Memory B cell (primary cell): ENCODE measurements around the gene BSPRY.
A peak's percentile ranks its signal among the peaks of the same experiment; 100 is the strongest.

Experiments
- ATAC-seq: fragments of 150-1000 bp; cut with Tn5 transposase; 2 replicates; pipeline ENCODE4 v1.10.0; 2021; ENCODE audit warnings: low read depth, mild to moderate bottlenecking, moderate library complexity
- DNase-seq, 2 donors: peaks; one replicate each; pipeline ENCODE4 v3.0.0; 2022; ENCODE audit warnings: low spot score in 2 of 2
- H3K27ac Mint-ChIP-seq: one replicate; pipeline ENCODE4 v1.8.0; 2022; ENCODE audit warnings: mild to moderate bottlenecking, moderate library complexity, mixed read lengths
- H3K27me3 Mint-ChIP-seq: one replicate; pipeline ENCODE4 v1.8.0; 2022; ENCODE audit warnings: mixed read lengths
- H3K36me3 Mint-ChIP-seq: one replicate; pipeline ENCODE4 v1.8.0; 2022; ENCODE audit warnings: mild to moderate bottlenecking, mixed read lengths
- H3K4me1 Mint-ChIP-seq: one replicate; pipeline ENCODE4 v1.8.0; 2022; ENCODE audit warnings: mixed read lengths
- H3K4me3 Mint-ChIP-seq: one replicate; pipeline ENCODE4 v1.8.0; 2022; ENCODE audit warnings: mild to moderate bottlenecking, moderate library complexity, mixed read lengths
- H3K9me3 Mint-ChIP-seq: one replicate; pipeline ENCODE4 v1.8.0; 2022; ENCODE audit warnings: mixed read lengths

BSPRY gene

GRCh38 chr9:113349445-113350094 lies at the start of gene BSPRY:
Gene BSPRY (plus strand): TSS chr9:113349541. CDS start chr9:113349580, 39 bp downstream.
- H3K4me1 Mint-ChIP-seq, result peaks cover 16% of the 10 kb centered on the region
- H3K36me3 Mint-ChIP-seq, result no peaks in the 10 kb centered on the region
- DNase-seq (peak; percentile 16 to 45), ATAC-seq (peak; percentile 67)
- H3K4me3 Mint-ChIP-seq, result peak within 1 kb of the TSS; percentile 83
- peaks cover 15% of the 10 kb centered on the region for H3K27me3 Mint-ChIP-seq
- no peaks in the 10 kb centered on the region for H3K9me3 Mint-ChIP-seq
- H3K27ac Mint-ChIP-seq, result no peak within 1 kb of the TSS

- ATAC-seq (no peak), DNase-seq (no peak)
- Mint-ChIP-seq H3K9me3 (no peaks in the 10 kb centered on the region), H3K4me3 (no peak overlapping the region), H3K27me3 (peaks cover 11% of the 10 kb centered on the region), H3K27ac (no peak overlapping the region), H3K36me3 (no peaks in the 10 kb centered on the region), H3K4me1 (peaks cover 14% of the 10 kb centered on the region)
Measured at GRCh38 chr9:113299800-113300292, 49.5 kb upstream of the BSPRY start.

GRCh38 chr9:113301548-113301947 lies 47.8 kb upstream of the BSPRY start:
- Mint-ChIP-seq H3K27me3 (peaks cover 15% of the 10 kb centered on the region), H3K4me1 (peaks cover 14% of the 10 kb centered on the region), H3K36me3 (no peaks in the 10 kb centered on the region), H3K4me3 (no peak overlapping the region), H3K9me3 (no peaks in the 10 kb centered on the region), H3K27ac (no peak overlapping the region)
- no peak for DNase-seq
- ATAC-seq, result no peak

- Mint-ChIP-seq H3K4me3 (no peak within 1 kb of the TSS), H3K9me3 (no peaks in the 10 kb centered on the region), H3K27me3 (peaks cover 16% of the 10 kb centered on the region), H3K36me3 (no peaks in the 10 kb centered on the region), H3K27ac (no peak within 1 kb of the TSS), H3K4me1 (peaks cover 4% of the 10 kb centered on the region)
- no peak for ATAC-seq
- no peak for DNase-seq
Measured at GRCh38 chr9:113302792-113303418, 46.4 kb upstream of the BSPRY start, which contains the start of gene RNF183. Gene RNF183 (minus strand): TSS chr9:113303376. CDS start chr9:113298184, 5,192 bp downstream.

GRCh38 chr9:113306566-113306965 lies 42.8 kb upstream of the BSPRY start:
- no peak for ATAC-seq
- peaks cover 12% of the 10 kb centered on the region for H3K27me3 Mint-ChIP-seq
- H3K4me3 Mint-ChIP-seq, result no peak overlapping the region
- peaks cover 4% of the 10 kb centered on the region for H3K4me1 Mint-ChIP-seq
- no peaks in the 10 kb centered on the region for H3K36me3 Mint-ChIP-seq
- H3K9me3 Mint-ChIP-seq, result no peaks in the 10 kb centered on the region
- no peak for DNase-seq
- no peak overlapping the region for H3K27ac Mint-ChIP-seq

GRCh38 chr9:113307396-113307975 lies 41.9 kb upstream of the BSPRY start:
- Mint-ChIP-seq H3K36me3 (no peaks in the 10 kb centered on the region), H3K4me3 (no peak overlapping the region), H3K27ac (no peak overlapping the region), H3K9me3 (no peaks in the 10 kb centered on the region), H3K4me1 (peaks cover 4% of the 10 kb centered on the region), H3K27me3 (peaks cover 10% of the 10 kb centered on the region)
- ATAC-seq, result no peak
- DNase-seq, result no peak

- no peaks in the 10 kb centered on the region for H3K36me3 Mint-ChIP-seq
- H3K4me3 Mint-ChIP-seq, result no peak overlapping the region
- H3K4me1 Mint-ChIP-seq, result no peaks in the 10 kb centered on the region
- no peak overlapping the region for H3K27ac Mint-ChIP-seq
- DNase-seq, result peak in 1 of 2 donors; percentile 5
- H3K27me3 Mint-ChIP-seq, result peaks cover 7% of the 10 kb centered on the region
- H3K9me3 Mint-ChIP-seq, result no peaks in the 10 kb centered on the region
- ATAC-seq, result peak; percentile 53
Measured at GRCh38 chr9:113309204-113309813, 40.0 kb upstream of the BSPRY start.

- Mint-ChIP-seq H3K36me3 (no peaks in the 10 kb centered on the region), H3K27ac (no peak overlapping the region), H3K9me3 (no peaks in the 10 kb centered on the region), H3K4me3 (no peak overlapping the region), H3K27me3 (peaks cover 4% of the 10 kb centered on the region), H3K4me1 (no peaks in the 10 kb centered on the region)
- DNase-seq, result no peak
- ATAC-seq, result no peak
Measured at GRCh38 chr9:113310538-113310937, 38.8 kb upstream of the BSPRY start.

GRCh38 chr9:113311961-113312360 lies 37.4 kb upstream of the BSPRY start:
- DNase-seq (no peak), ATAC-seq (no peak)
- no peak overlapping the region for H3K4me3 Mint-ChIP-seq
- no peaks in the 10 kb centered on the region for H3K4me1 Mint-ChIP-seq
- peaks cover 3% of the 10 kb centered on the region for H3K27me3 Mint-ChIP-seq
- no peaks in the 10 kb centered on the region for H3K36me3 Mint-ChIP-seq
- H3K27ac Mint-ChIP-seq, result no peak overlapping the region
- H3K9me3 Mint-ChIP-seq, result no peaks in the 10 kb centered on the region

GRCh38 chr9:113313261-113313660 lies 36.1 kb upstream of the BSPRY start:
- H3K4me3 Mint-ChIP-seq, result no peak overlapping the region
- H3K4me1 Mint-ChIP-seq, result no peaks in the 10 kb centered on the region
- peaks cover 2% of the 10 kb centered on the region for H3K27me3 Mint-ChIP-seq
- no peak overlapping the region for H3K27ac Mint-ChIP-seq
- no peaks in the 10 kb centered on the region for H3K9me3 Mint-ChIP-seq
- no peak for DNase-seq
- no peaks in the 10 kb centered on the region for H3K36me3 Mint-ChIP-seq
- ATAC-seq, result no peak

GRCh38 chr9:113315231-113315630 lies 34.1 kb upstream of the BSPRY start:
- Mint-ChIP-seq H3K27me3 (peaks cover 4% of the 10 kb centered on the region), H3K9me3 (no peaks in the 10 kb centered on the region), H3K4me3 (no peak overlapping the region), H3K4me1 (no peaks in the 10 kb centered on the region), H3K27ac (no peak overlapping the region), H3K36me3 (no peaks in the 10 kb centered on the region)
- ATAC-seq (no peak), DNase-seq (no peak)

GRCh38 chr9:113316030-113316429 lies 33.3 kb upstream of the BSPRY start:
- H3K36me3 Mint-ChIP-seq, result no peaks in the 10 kb centered on the region
- ATAC-seq, result no peak
- H3K27ac Mint-ChIP-seq, result no peak overlapping the region
- no peak for DNase-seq
- H3K9me3 Mint-ChIP-seq, result no peaks in the 10 kb centered on the region
- H3K27me3 Mint-ChIP-seq, result peaks cover 4% of the 10 kb centered on the region
- H3K4me3 Mint-ChIP-seq, result no peak overlapping the region
- no peaks in the 10 kb centered on the region for H3K4me1 Mint-ChIP-seq

- Mint-ChIP-seq H3K27me3 (peaks cover 4% of the 10 kb centered on the region), H3K4me1 (no peaks in the 10 kb centered on the region), H3K4me3 (no peak overlapping the region), H3K27ac (no peak overlapping the region), H3K9me3 (no peaks in the 10 kb centered on the region), H3K36me3 (no peaks in the 10 kb centered on the region)
- ATAC-seq (no peak), DNase-seq (no peak)
Measured at GRCh38 chr9:113317777-113318176, 31.6 kb upstream of the BSPRY start.

- Mint-ChIP-seq H3K4me3 (no peak overlapping the region), H3K27ac (peak overlapping the region; percentile 26), H3K36me3 (no peaks in the 10 kb centered on the region), H3K9me3 (no peaks in the 10 kb centered on the region), H3K4me1 (no peaks in the 10 kb centered on the region), H3K27me3 (peaks cover 4% of the 10 kb centered on the region)
- ATAC-seq (no peak), DNase-seq (no peak)
Measured at GRCh38 chr9:113319054-113319453, 30.3 kb upstream of the BSPRY start.
